Activated T-helper 2 cell treated with anti-CD3 and anti-CD28 coated beads, Interferon-gamma antibody, Interleukin-2, Interleukin-4, amounts not matched to agents 10 μg/mL and 5 μg/mL and 100 μg/mL, durations not matched to agents 14 hours and 24 hours and 36 hours (primary cell): ENCODE results near the gene PJA2. TPM values are rescaled to one million over a fixed set of nuclear protein-coding genes. Genes with fewer than 3 reads are reported as not detected.

Experiments used
- DNase-seq: peaks from one replicate; pipeline ENCODE4 v3.0.0; 2021; ENCODE audit warnings: low spot score
- H3K27ac Mint-ChIP-seq: one replicate; pipeline ENCODE4 v1.8.0; 2021; ENCODE audit warnings: mixed read lengths
- H3K27me3 Mint-ChIP-seq: one replicate; pipeline ENCODE4 v1.8.0; 2021; ENCODE audit warnings: low read depth, mixed read lengths
- H3K36me3 Mint-ChIP-seq: one replicate; pipeline ENCODE4 v1.8.0; 2021; ENCODE audit warnings: low read depth, mixed read lengths
- H3K4me1 Mint-ChIP-seq: one replicate; pipeline ENCODE4 v1.8.0; 2021; ENCODE audit warnings: low read depth, mixed read lengths
- H3K4me3 Mint-ChIP-seq: one replicate; pipeline ENCODE4 v1.8.0; 2021; ENCODE audit warnings: low read depth, mild to moderate bottlenecking, moderate library complexity, mixed read lengths
- H3K9me3 Mint-ChIP-seq: one replicate; pipeline ENCODE4 v1.8.0; 2021; ENCODE audit warnings: mixed read lengths
- intact Hi-C: fragments of 100-400 bp; cut with micrococcal nuclease; formaldehyde crosslinking; loops from one replicate; pipeline ENCODE4 v1.15.1; 2023
- total RNA-seq: library from RNA; stranded (reverse); gene quantifications from 2 replicates; pipeline ENCODE4 v1.2.3, GENCODE V29; 2022

The PJA2 gene
- total RNA-seq, 1 donor from 2014 or later: 52.9 TPM

DNA sequence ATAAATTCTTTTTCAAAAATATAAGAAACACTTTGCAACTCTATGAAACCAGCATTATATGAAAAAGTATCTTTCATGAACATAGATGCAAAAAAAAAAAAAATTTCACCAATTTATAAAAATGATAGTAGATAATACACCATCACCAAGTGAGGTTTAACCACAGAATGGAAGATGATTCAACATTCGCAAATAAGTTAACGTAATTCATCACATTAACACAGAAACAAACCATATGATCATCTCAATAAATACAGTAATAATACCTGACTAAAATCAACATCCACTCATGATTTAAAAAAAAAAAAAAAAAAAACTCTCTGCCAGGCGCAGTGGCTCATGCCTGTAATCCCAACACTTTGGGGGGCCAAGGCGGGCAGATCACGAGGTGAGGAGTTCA lies 6.3 kb downstream of the PJA2 start:
- no peaks in the 10 kb centered on the region for H3K27me3 Mint-ChIP-seq
- no peak overlapping the region for H3K4me3 Mint-ChIP-seq
- no peak overlapping the region for H3K27ac Mint-ChIP-seq
- H3K4me1 Mint-ChIP-seq: peaks cover 46% of the 10 kb centered on the region
- peaks cover 60% of the 10 kb centered on the region for H3K36me3 Mint-ChIP-seq
- DNase-seq: no peak
- H3K9me3 Mint-ChIP-seq: no peaks in the 10 kb centered on the region
- intact Hi-C loops: no loop called here

- Mint-ChIP-seq H3K4me1 (peaks cover 26% of the 10 kb centered on the region), H3K27me3 (no peaks in the 10 kb centered on the region), H3K27ac (no peak overlapping the region), H3K9me3 (no peaks in the 10 kb centered on the region), H3K36me3 (peaks cover 53% of the 10 kb centered on the region), H3K4me3 (no peak overlapping the region)
- intact Hi-C loops: no loop called here
- no peak for DNase-seq
These were observed 10.5 kb downstream of the PJA2 start for GRCh38 chr5:109399092-109399759.

DNA sequence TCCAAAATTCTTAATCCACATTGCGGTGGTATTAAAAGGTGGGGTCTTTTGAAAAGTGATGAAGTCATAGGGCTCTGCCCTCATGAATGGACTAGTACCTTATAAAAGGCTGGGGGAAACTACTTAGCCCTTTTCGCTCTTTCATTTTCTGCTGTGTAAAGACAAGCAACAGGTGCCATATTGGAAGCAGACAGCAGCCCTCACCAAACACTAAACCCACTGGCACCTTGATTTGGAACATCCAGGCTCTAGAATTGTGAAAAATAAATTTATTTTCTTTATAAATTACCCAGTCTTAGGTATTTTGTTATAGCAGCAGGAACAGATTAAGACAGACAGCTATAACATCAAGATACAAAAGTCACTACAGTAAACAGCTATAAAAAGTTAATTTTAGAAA lies 12.8 kb downstream of the PJA2 start:
- Mint-ChIP-seq H3K27me3 (no peaks in the 10 kb centered on the region), H3K36me3 (peaks cover 53% of the 10 kb centered on the region), H3K27ac (no peak overlapping the region), H3K4me3 (no peak overlapping the region), H3K9me3 (peaks cover 5% of the 10 kb centered on the region), H3K4me1 (peaks cover 18% of the 10 kb centered on the region)
- intact Hi-C loops: no loop called here
- DNase-seq: no peak

GRCh38 chr5:109394806-109395205 lies 15.0 kb downstream of the PJA2 start:
- Mint-ChIP-seq H3K27me3 (no peaks in the 10 kb centered on the region), H3K36me3 (peaks cover 57% of the 10 kb centered on the region), H3K4me1 (peaks cover 21% of the 10 kb centered on the region), H3K9me3 (peaks cover 5% of the 10 kb centered on the region), H3K27ac (no peak overlapping the region), H3K4me3 (no peak overlapping the region)
- no peak for DNase-seq
- intact Hi-C loops: no loop called here

DNA sequence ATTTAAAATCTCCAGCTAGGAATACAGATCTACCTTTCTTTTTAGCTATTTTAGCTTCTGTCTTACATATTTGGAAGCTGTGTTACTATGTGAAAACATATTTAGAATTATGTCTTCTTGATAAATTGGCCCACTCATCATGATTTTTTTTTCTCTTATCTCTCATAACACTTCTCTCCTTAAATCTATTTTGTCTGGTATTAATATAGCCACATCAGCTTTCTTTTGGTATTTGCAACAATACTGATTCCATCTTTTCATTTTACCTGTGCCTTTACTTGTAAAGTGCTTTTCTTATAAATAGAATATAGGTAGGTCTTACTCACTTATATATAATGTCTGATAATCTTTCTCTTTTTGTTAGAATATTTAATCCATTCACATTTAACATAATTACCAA lies 19.6 kb downstream of the PJA2 start:
- H3K36me3 Mint-ChIP-seq: peaks cover 52% of the 10 kb centered on the region
- intact Hi-C loops: no loop called here
- no peak for DNase-seq
- no peak overlapping the region for H3K27ac Mint-ChIP-seq
- H3K4me1 Mint-ChIP-seq: peaks cover 30% of the 10 kb centered on the region
- H3K4me3 Mint-ChIP-seq: no peak overlapping the region
- H3K27me3 Mint-ChIP-seq: no peaks in the 10 kb centered on the region
- peaks cover 5% of the 10 kb centered on the region for H3K9me3 Mint-ChIP-seq

- no peak overlapping the region for H3K4me3 Mint-ChIP-seq
- DNase-seq: no peak
- peaks cover 25% of the 10 kb centered on the region for H3K4me1 Mint-ChIP-seq
- H3K27me3 Mint-ChIP-seq: no peaks in the 10 kb centered on the region
- intact Hi-C loops: no loop called here
- peaks cover 5% of the 10 kb centered on the region for H3K9me3 Mint-ChIP-seq
- H3K27ac Mint-ChIP-seq: peak overlapping the region; percentile 48
- peaks cover 44% of the 10 kb centered on the region for H3K36me3 Mint-ChIP-seq
These were observed 21.4 kb downstream of the PJA2 start for GRCh38 chr5:109388407-109388806.

DNA sequence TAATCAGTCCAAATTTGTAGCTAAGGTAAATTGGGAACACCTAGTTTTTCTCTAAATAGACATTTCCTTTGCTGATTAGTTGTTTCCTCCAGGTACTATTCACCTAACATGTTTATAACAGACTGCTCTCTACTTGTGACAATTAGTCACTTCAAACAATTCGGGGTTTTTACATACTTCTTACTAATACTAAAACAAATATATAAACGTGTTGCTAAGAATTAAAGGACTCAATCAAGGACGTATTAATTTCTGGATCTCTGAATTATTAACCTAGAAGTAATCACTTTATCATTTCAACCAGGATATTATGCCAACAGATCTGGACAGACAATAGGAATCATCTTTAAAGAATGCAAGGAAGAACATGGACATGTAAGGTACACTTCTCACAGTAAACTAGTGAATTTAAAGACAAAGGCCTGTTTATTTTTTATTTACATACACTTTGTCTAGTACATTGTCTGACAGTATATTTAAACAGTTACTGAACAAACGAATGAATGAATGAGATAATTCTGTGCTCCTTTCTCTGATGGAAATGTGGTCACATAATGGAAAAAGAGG lies 22.3 kb downstream of the PJA2 start:
- Mint-ChIP-seq H3K36me3 (peaks cover 37% of the 10 kb centered on the region), H3K27me3 (no peaks in the 10 kb centered on the region), H3K9me3 (peaks cover under 1% of the 10 kb centered on the region), H3K4me1 (peaks cover 25% of the 10 kb centered on the region), H3K27ac (no peak overlapping the region), H3K4me3 (no peak overlapping the region)
- DNase-seq: no peak
- intact Hi-C loops: no loop called here

GRCh38 chr5:109378095-109378494 lies 31.7 kb downstream of the PJA2 start:
- Mint-ChIP-seq H3K27ac (no peak overlapping the region), H3K4me1 (peaks cover 6% of the 10 kb centered on the region), H3K36me3 (peaks cover 64% of the 10 kb centered on the region), H3K27me3 (no peaks in the 10 kb centered on the region), H3K4me3 (no peak overlapping the region), H3K9me3 (no peaks in the 10 kb centered on the region)
- DNase-seq: no peak
- intact Hi-C loops: loop anchor here (5.0 kb wide), 1 partner anchor 34 kb away; no protein-coding TSS in a partner anchor

DNA sequence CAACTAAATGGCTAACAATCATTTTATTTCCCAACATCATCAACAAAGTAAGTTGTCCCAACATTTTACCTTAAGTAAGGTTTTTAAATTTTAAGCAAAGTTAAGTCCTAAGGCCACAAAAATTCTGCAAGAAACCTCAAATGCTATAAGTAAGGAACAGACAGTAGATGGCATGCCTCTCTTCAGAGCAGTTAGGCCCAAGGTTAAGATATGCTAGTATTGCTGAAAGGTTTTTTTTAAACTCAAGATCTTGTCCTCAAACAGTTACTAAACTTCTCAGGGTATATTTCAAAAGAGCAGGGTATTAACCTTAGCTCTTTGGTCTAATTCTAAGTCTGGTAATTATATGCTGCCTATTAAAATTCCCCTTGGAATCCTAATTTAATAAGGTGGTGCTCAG lies 35.1 kb downstream of the PJA2 start:
- Mint-ChIP-seq H3K4me1 (peaks cover 8% of the 10 kb centered on the region), H3K9me3 (peaks cover 3% of the 10 kb centered on the region), H3K27me3 (no peaks in the 10 kb centered on the region), H3K36me3 (peaks cover 67% of the 10 kb centered on the region), H3K4me3 (no peak overlapping the region), H3K27ac (no peak overlapping the region)
- intact Hi-C loops: loop anchor here (5.0 kb wide), 1 partner anchor 38 kb away; no protein-coding TSS in a partner anchor
- no peak for DNase-seq

- H3K4me1 Mint-ChIP-seq: peaks cover 8% of the 10 kb centered on the region
- intact Hi-C loops: no loop called here
- H3K4me3 Mint-ChIP-seq: no peak overlapping the region
- no peak for DNase-seq
- H3K9me3 Mint-ChIP-seq: peaks cover 6% of the 10 kb centered on the region
- H3K27ac Mint-ChIP-seq: no peak overlapping the region
- no peaks in the 10 kb centered on the region for H3K27me3 Mint-ChIP-seq
- H3K36me3 Mint-ChIP-seq: peaks cover 66% of the 10 kb centered on the region
These were observed 35.8 kb downstream of the PJA2 start for GRCh38 chr5:109373932-109374331.

- Mint-ChIP-seq H3K9me3 (peaks cover 20% of the 10 kb centered on the region), H3K27ac (no peak overlapping the region), H3K4me3 (no peak overlapping the region), H3K27me3 (no peaks in the 10 kb centered on the region), H3K4me1 (peaks cover 2% of the 10 kb centered on the region), H3K36me3 (peaks cover 62% of the 10 kb centered on the region)
- intact Hi-C loops: no loop called here
- DNase-seq: no peak
These were observed 39.4 kb downstream of the PJA2 start for GRCh38 chr5:109370343-109370742.

GRCh38 chr5:109365653-109366052 lies 44.1 kb downstream of the PJA2 start:
- H3K4me1 Mint-ChIP-seq: peaks cover 2% of the 10 kb centered on the region
- no peak overlapping the region for H3K4me3 Mint-ChIP-seq

DNA sequence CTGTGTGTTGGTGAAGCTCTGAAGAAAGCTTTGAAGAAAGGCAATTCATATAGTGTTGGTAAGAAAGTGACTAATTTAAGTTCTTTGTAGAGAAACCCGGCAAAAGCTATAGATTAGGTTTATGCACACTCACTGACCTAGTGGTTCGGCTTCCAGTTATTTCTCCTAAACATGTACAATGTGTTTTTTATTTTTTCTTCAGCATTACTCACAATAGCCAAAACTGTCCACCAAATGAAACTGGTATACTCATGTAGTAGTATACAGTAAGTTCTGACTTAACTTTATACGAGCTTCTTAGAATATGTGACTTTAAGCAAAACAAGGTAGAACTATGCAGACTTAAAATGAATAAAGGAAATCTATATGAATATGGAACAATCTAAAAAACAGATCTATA lies 44.8 kb downstream of the PJA2 start:
- peaks cover 70% of the 10 kb centered on the region for H3K36me3 Mint-ChIP-seq

More at GRCh38 chr5:109365653-109366052, 44.1 kb downstream of the PJA2 start:
- Mint-ChIP-seq H3K27me3 (no peaks in the 10 kb centered on the region), H3K36me3 (peaks cover 67% of the 10 kb centered on the region), H3K9me3 (peaks cover 20% of the 10 kb centered on the region), H3K27ac (no peak overlapping the region)
- intact Hi-C loops: no loop called here
- no peak for DNase-seq

More for the DNA sequence above, 44.8 kb downstream of the PJA2 start:
- peaks cover 2% of the 10 kb centered on the region for H3K4me1 Mint-ChIP-seq
- no peak overlapping the region for H3K4me3 Mint-ChIP-seq
- no peak overlapping the region for H3K27ac Mint-ChIP-seq
- H3K9me3 Mint-ChIP-seq: peaks cover 17% of the 10 kb centered on the region
- H3K27me3 Mint-ChIP-seq: no peaks in the 10 kb centered on the region
- intact Hi-C loops: no loop called here
- DNase-seq: no peak
